A673 (cell line): ENCODE data around the gene ADCY5. TPM values are rescaled to one million over a fixed set of nuclear protein-coding genes. Genes with fewer than 3 reads are reported as not detected.

Experiments used
- BruUV-seq: library from RNA; stranded (reverse); fragments of 400-500 nt; replicated peaks from 2 replicates; lab custom pipeline; 2021; lab: Mats Ljungman, UMichigan
- CTCF ChIA-PET: fragments of 300-600 bp; sonication (Branson Sonifier 250); formaldehyde crosslinking; loops from one replicate; lab custom pipeline; 2022; ENCODE audit warnings: antibody characterized with exemption; lab: Charles Lee
- POLR2A ChIA-PET: fragments of 300-600 bp; sonication (Branson Sonifier 250); formaldehyde crosslinking; loops from one replicate; lab custom pipeline; 2022; ENCODE audit warnings: antibody characterized with exemption; ENCODE audit not compliant: low non-redundant PET; lab: Charles Lee
- DNase-seq: peaks from one replicate; pipeline ENCODE4 v3.0.0-alpha.2; 2015; ENCODE audit warnings: low spot score
- H3K27ac ChIP-seq: fragments of 200-600 bp; sonication (generic); 2 replicates; pipeline ENCODE4 v1.5.1; 2016; ENCODE audit warnings: mixed run types, low read depth, mild to moderate bottlenecking, mixed read lengths, antibody characterized with exemption, low read length; ENCODE audit not compliant: poor library complexity, severe bottlenecking
- H3K27me3 ChIP-seq: fragments of 200-600 bp; sonication (generic); replicated peaks from 2 replicates; pipeline ENCODE4 v1.6.1; 2017; ENCODE audit warnings: mixed run types, low read depth, mild to moderate bottlenecking, mixed read lengths, antibody characterized with exemption, low read length; ENCODE audit not compliant: insufficient read depth, poor library complexity
- H3K36me3 ChIP-seq: fragments of 200-600 bp; sonication (generic); 2 replicates; pipeline ENCODE4 v1.6.1; 2016; ENCODE audit warnings: mixed run types, mild to moderate bottlenecking, mixed read lengths, antibody characterized with exemption, low read length; ENCODE audit not compliant: insufficient read depth, poor library complexity, severe bottlenecking
- H3K4me1 ChIP-seq: fragments of 200-600 bp; sonication (generic); 2 replicates; pipeline ENCODE4 v1.6.1; 2017; ENCODE audit warnings: mixed run types, mild to moderate bottlenecking, mixed read lengths, antibody characterized with exemption, low read length; ENCODE audit not compliant: insufficient read depth, poor library complexity, severe bottlenecking
- H3K4me3 ChIP-seq: fragments of 200-600 bp; sonication (generic); 2 replicates; pipeline ENCODE4 v1.5.1; 2016; ENCODE audit warnings: low read depth, mixed run types, mild to moderate bottlenecking, mixed read lengths, low read length; ENCODE audit not compliant: poor library complexity, severe bottlenecking
- H3K9me3 ChIP-seq: fragments of 200-600 bp; sonication (generic); 2 replicates; pipeline ENCODE4 v1.6.1; 2016; ENCODE audit warnings: mixed run types, low read depth, mild to moderate bottlenecking, mixed read lengths, antibody characterized with exemption, low read length; ENCODE audit not compliant: poor library complexity, severe bottlenecking
- CTCF ChIP-seq: fragments of 300-800, 200-600 bp; sonication (generic); conservative IDR thresholded peaks from 2 replicates; pipeline ENCODE4 v1.5.1; 2017; ENCODE audit warnings: low read depth, mild to moderate bottlenecking, antibody characterized with exemption, low read length, moderate library complexity, mixed read lengths
- EZH2 ChIP-seq: fragments of 200-600 bp; sonication (generic); IDR thresholded peaks from 2 replicates; pipeline ENCODE4 v1.6.1; 2017; ENCODE audit warnings: borderline replicate concordance, low read depth, mild to moderate bottlenecking, mixed read lengths, antibody characterized with exemption, low read length; ENCODE audit not compliant: poor library complexity, severe bottlenecking
- intact Hi-C: fragments of 100-400 bp; cut with micrococcal nuclease; formaldehyde crosslinking; loops from one replicate; pipeline ENCODE4 v1.10.0; 2022; ENCODE audit not compliant: unreplicated experiment
- total RNA-seq: library from RNA; stranded (reverse); gene quantifications from 2 replicates; pipeline ENCODE4 v1.2.3, GENCODE V29; 2021

The ADCY5 gene
- total RNA-seq, 1 experiment from 2014 or later, result 0.21 TPM

- TF ChIP-seq EZH2 (no peak), CTCF (no peak)
- no peaks in the 10 kb centered on the region for H3K36me3 ChIP-seq
- intact Hi-C loops, result no loop called here
- H3K27ac ChIP-seq, result no peak overlapping the region
- BruUV-seq, result no TSS peak
- ChIA-PET CTCF (no interaction called here), POLR2A (interaction anchor here (0.6 kb wide), 1 partner anchor 115 kb away, joined by 3 read pairs; no protein-coding TSS in a partner anchor)
- DNase-seq, result no peak
- H3K4me1 ChIP-seq, result no peaks in the 10 kb centered on the region
- peaks cover 2% of the 10 kb centered on the region for H3K27me3 ChIP-seq
- no peak overlapping the region for H3K4me3 ChIP-seq
- H3K9me3 ChIP-seq, result no peaks in the 10 kb centered on the region
Measured at GRCh38 chr3:123296836-123297626, 151.9 kb downstream of the ADCY5 start.

GRCh38 chr3:123296261-123296660, 152.6 kb downstream of the ADCY5 start:
- H3K9me3 ChIP-seq, result no peaks in the 10 kb centered on the region
- no peaks in the 10 kb centered on the region for H3K36me3 ChIP-seq
- no peaks in the 10 kb centered on the region for H3K4me1 ChIP-seq
- DNase-seq, result no peak
- POLR2A ChIA-PET, result no interaction called here
- TF ChIP-seq CTCF, result no peak
- TF ChIP-seq EZH2, result no peak
- CTCF ChIA-PET, result no interaction called here
- no peak overlapping the region for H3K27ac ChIP-seq
- H3K27me3 ChIP-seq, result peaks cover 8% of the 10 kb centered on the region
- intact Hi-C loops, result no loop called here
- no TSS peak for BruUV-seq
- H3K4me3 ChIP-seq, result no peak overlapping the region

- POLR2A ChIA-PET, result no interaction called here
- CTCF ChIA-PET, result no interaction called here
- Histone ChIP-seq H3K9me3 (no peaks in the 10 kb centered on the region), H3K27me3 (peaks cover 8% of the 10 kb centered on the region), H3K27ac (no peak overlapping the region), H3K4me3 (no peak overlapping the region), H3K36me3 (no peaks in the 10 kb centered on the region), H3K4me1 (no peaks in the 10 kb centered on the region)
- intact Hi-C loops, result no loop called here
- TF ChIP-seq CTCF (no peak), EZH2 (no peak)
- no TSS peak for BruUV-seq
- DNase-seq, result no peak
Measured at GRCh38 chr3:123295901-123296250, 153.0 kb downstream of the ADCY5 start.
